HepG2 (cell line): ENCODE data around the gene ZBTB34. TPM values are rescaled to one million over a fixed set of nuclear protein-coding genes. Genes with fewer than 3 reads are reported as not detected.

Experiments
- ARNT2 ChIP-seq: sonication (generic); formaldehyde crosslinking; IDR thresholded peaks from 2 replicates; pipeline ENCODE4 v1.8.0; 2022; ENCODE audit warnings: mild to moderate bottlenecking, low read depth, missing genetic modification reagents, moderate library complexity
- BHLHE40 ChIP-seq: IDR thresholded peaks from 2 replicates; pipeline ENCODE4 v1.6.1; 2011; ENCODE audit warnings: low read length, improper control_type of control experiment
- HCFC1 ChIP-seq: fragments of 150-350 bp; IDR thresholded peaks from 2 replicates; pipeline ENCODE4 v1.6.1; 2014; ENCODE audit warnings: low read depth, low read length
- HOXA7 ChIP-seq: sonication (generic); formaldehyde crosslinking; IDR thresholded peaks from 2 replicates; pipeline ENCODE4 v1.8.1; 2022; ENCODE audit warnings: mild to moderate bottlenecking, missing genetic modification reagents, moderate library complexity
- KLF12 ChIP-seq: sonication (generic); formaldehyde crosslinking; IDR thresholded peaks from 2 replicates; pipeline ENCODE4 v1.4.0; 2020; ENCODE audit warnings: missing genetic modification reagents, borderline replicate concordance
- KLF16 ChIP-seq, 2 experiments: sonication (generic) in 1 of 2; formaldehyde crosslinking in 1 of 2; IDR thresholded peaks; 2 replicates each; pipeline versions ENCODE4 v1.6.1 to v1.8.0; 2016 to 2023; ENCODE audit warnings: missing genetic modification reagents in 2 of 2, missing compliant biosample characterization in 1 of 2
- MBNL3 ChIP-seq: fragments of 250-450 bp; sonication (Bioruptor Pico); conservative IDR thresholded peaks from 2 replicates; pipeline ENCODE4 v1.8.0; 2022; ENCODE audit warnings: mild to moderate bottlenecking, inconsistent platforms
- MED1 ChIP-seq: sonication (generic); formaldehyde crosslinking; IDR thresholded peaks from 2 replicates; pipeline ENCODE4 v1.4.0; 2020; ENCODE audit warnings: missing genetic modification reagents
- MIER3 ChIP-seq: IDR thresholded peaks from 2 replicates; pipeline ENCODE4 v1.6.1; 2016; ENCODE audit warnings: missing compliant biosample characterization, borderline replicate concordance
- RFX3 ChIP-seq: IDR thresholded peaks from 2 replicates; pipeline ENCODE4 v1.6.1; 2016; ENCODE audit warnings: missing biosample characterization, missing genetic modification reagents
- SSRP1 ChIP-seq: IDR thresholded peaks from 2 replicates; pipeline ENCODE4 v1.6.1; 2016; ENCODE audit warnings: control low read depth
- TBX3 ChIP-seq: fragments of 450-650 bp; IDR thresholded peaks from 2 replicates; pipeline ENCODE4 v1.6.1; 2017; ENCODE audit warnings: antibody characterized with exemption, mild to moderate bottlenecking, inconsistent platforms, borderline replicate concordance
- U2AF1 ChIP-seq: fragments of 200-400 bp; formaldehyde crosslinking; optimal IDR thresholded peaks from 2 replicates; pipeline ENCODE3; 2017; ENCODE audit warnings: mild to moderate bottlenecking, low read depth, low read length
- YEATS4 ChIP-seq: sonication (generic); formaldehyde crosslinking; IDR thresholded peaks from 2 replicates; pipeline ENCODE4 v1.4.0; 2020; ENCODE audit warnings: missing genetic modification reagents, borderline replicate concordance
- ZBTB44 ChIP-seq: sonication (generic); formaldehyde crosslinking; IDR thresholded peaks from 2 replicates; pipeline ENCODE4 v1.4.0; 2020; ENCODE audit warnings: missing genetic modification reagents
- ZKSCAN5 ChIP-seq: sonication (generic); formaldehyde crosslinking; IDR thresholded peaks from 2 replicates; pipeline ENCODE4 v1.5.1; 2020; ENCODE audit warnings: mild to moderate bottlenecking, missing genetic modification reagents
- ZKSCAN8 ChIP-seq: IDR thresholded peaks from 2 replicates; pipeline ENCODE4 v1.6.1; 2016; ENCODE audit warnings: borderline replicate concordance, missing genetic modification reagents, missing compliant biosample characterization
- ZNF180 ChIP-seq: sonication (generic); formaldehyde crosslinking; IDR thresholded peaks from 2 replicates; pipeline ENCODE4 v1.4.0; 2020; ENCODE audit warnings: low read depth, missing genetic modification reagents, borderline replicate concordance
- ZNF232 ChIP-seq: sonication (generic); formaldehyde crosslinking; IDR thresholded peaks from 2 replicates; pipeline ENCODE4 v1.4.0; 2020; ENCODE audit warnings: missing genetic modification reagents, borderline replicate concordance
- ZNF275 ChIP-seq: sonication (generic); formaldehyde crosslinking; IDR thresholded peaks from 2 replicates; pipeline ENCODE4 v1.8.0; 2022; ENCODE audit warnings: missing genetic modification reagents, mild to moderate bottlenecking, inconsistent platforms, borderline replicate concordance
- ZNF296 ChIP-seq: sonication (generic); formaldehyde crosslinking; conservative IDR thresholded peaks from 2 replicates; pipeline ENCODE4 v1.5.0; 2020; ENCODE audit warnings: mild to moderate bottlenecking, missing genetic modification reagents
- ZNF33A ChIP-seq: sonication (generic); formaldehyde crosslinking; IDR thresholded peaks from 2 replicates; pipeline ENCODE4 v1.5.1; 2020; ENCODE audit warnings: missing genetic modification reagents, mild to moderate bottlenecking, moderate library complexity, borderline replicate concordance
- ZNF354B ChIP-seq: sonication (generic); formaldehyde crosslinking; IDR thresholded peaks from 2 replicates; pipeline ENCODE4 v1.8.0; 2022; ENCODE audit warnings: mild to moderate bottlenecking, missing genetic modification reagents
- ZNF501 ChIP-seq: sonication (generic); formaldehyde crosslinking; IDR thresholded peaks from 2 replicates; pipeline ENCODE4 v1.5.1; 2020; ENCODE audit warnings: mild to moderate bottlenecking, moderate library complexity, missing genetic modification reagents
- ZNF552 ChIP-seq: sonication (generic); formaldehyde crosslinking; IDR thresholded peaks from 2 replicates; pipeline ENCODE4 v1.9.0; 2022; ENCODE audit warnings: missing genetic modification reagents, mild to moderate bottlenecking, borderline replicate concordance
- ZNF576 ChIP-seq: sonication (generic); formaldehyde crosslinking; IDR thresholded peaks from 2 replicates; pipeline ENCODE4 v1.4.0; 2020; ENCODE audit warnings: mild to moderate bottlenecking, missing genetic modification reagents
- ZNF644 ChIP-seq: IDR thresholded peaks from 2 replicates; pipeline ENCODE4 v1.6.1; 2016; ENCODE audit warnings: low read depth
- ZNF776 ChIP-seq: sonication (generic); formaldehyde crosslinking; IDR thresholded peaks from 2 replicates; pipeline ENCODE4 v1.4.0; 2020; ENCODE audit warnings: mild to moderate bottlenecking, missing genetic modification reagents
- ZSCAN5A ChIP-seq: sonication (generic); formaldehyde crosslinking; IDR thresholded peaks from 2 replicates; pipeline ENCODE4 v1.8.0; 2022; ENCODE audit warnings: mild to moderate bottlenecking, missing genetic modification reagents, borderline replicate concordance
- ZSCAN9 ChIP-seq: IDR thresholded peaks from 2 replicates; pipeline ENCODE4 v1.6.1; 2016; ENCODE audit warnings: borderline replicate concordance
- polyA plus RNA-seq, 8 experiments: library from polyadenylated mRNA; depleted of rRNA in 3 of 8; stranded (reverse) in 7 of 8; unstranded in 1 of 8; fragments of >200 nt; fragmentation: Illumina TruSeq in 4 of 8; extraction: Trizol in 4 of 8; gene quantifications; 2 replicates each; pipeline versions ENCODE4 v1.2.1 to v1.2.3, GENCODE V29; 2011 to 2016; ENCODE audit warnings: low read depth in 4 of 8, missing spikeins in 1 of 8, mixed read lengths in 1 of 8; ENCODE audit not compliant: insufficient read depth in 1 of 8
- total RNA-seq, 5 experiments: library from RNA; depleted of rRNA; stranded (reverse); fragments of >200 nt; fragmentation: Illumina TruSeq; extraction: Trizol; gene quantifications; 2 replicates each; pipeline ENCODE4 v1.2.3, GENCODE V29; 2016; ENCODE audit warnings: low read depth in 1 of 5

The ZBTB34 gene
- total and polyA plus RNA-seq, 2 of the 13 experiments (the other 11 are each of a cell fraction or from before 2014, with no cell fraction given): 5.9 to 8.7 TPM

GRCh38 chr9:126919193-126919592, 58.8 kb downstream of the ZBTB34 start (continued):
- TF ChIP-seq ZNF552 (CRISPR knock-in tag) (no peak), YEATS4 (CRISPR knock-in tag) (no peak), ZSCAN5A (CRISPR knock-in tag) (no peak), HOXA7 (CRISPR knock-in tag) (no peak), MBNL3 (CRISPR knock-in tag) (no peak), KLF12 (CRISPR knock-in tag) (no peak), KLF16 (CRISPR knock-in tag; IDR thresholded peaks at IDR 0.05) (no peak), ZNF33A (CRISPR knock-in tag) (no peak), ZNF576 (CRISPR knock-in tag) (no peak), ZNF232 (peak; percentile 85), ZNF275 (CRISPR knock-in tag) (no peak), ZNF644 (peak; percentile 57), SSRP1 (CRISPR knock-in tag) (no peak), ZKSCAN8 (CRISPR knock-in tag) (no peak), ZNF776 (CRISPR knock-in tag) (no peak), RFX3 (CRISPR knock-in tag) (no peak), ZBTB44 (CRISPR knock-in tag) (no peak), ZNF296 (CRISPR knock-in tag) (no peak), U2AF1 (no peak), ZNF180 (CRISPR knock-in tag) (no peak), ARNT2 (CRISPR knock-in tag) (no peak), MIER3 (CRISPR knock-in tag) (no peak), ZNF501 (CRISPR knock-in tag) (no peak), ZSCAN9 (CRISPR knock-in tag) (no peak), ZNF354B (CRISPR knock-in tag) (no peak), ZKSCAN5 (CRISPR knock-in tag) (no peak), HCFC1 (no peak), MED1 (CRISPR knock-in tag) (0 out of 2 replicates have a peak, but pooled peaks have one; percentile 23), BHLHE40 (no peak), TBX3 (0 out of 2 replicates have a peak, but pooled peaks have one; percentile 24)
